H9 (cell line): Measurements from ENCODE around the gene BBIP1. TPM values are rescaled to one million over a fixed set of nuclear protein-coding genes. Genes with fewer than 3 reads are reported as not detected.

Experiments
- DNase-seq: peaks from one replicate; pipeline ENCODE4 v3.0.0-alpha.2; 2017
- H2AFZ ChIP-seq: one replicate; pipeline ENCODE4 v1.6.1; 2013; ENCODE audit warnings: mild to moderate bottlenecking, low read length, control low read depth, moderate library complexity
- H2AK5ac ChIP-seq: 2 replicates; pipeline ENCODE4 v1.6.1; 2013; ENCODE audit warnings: low read length, control low read depth, mixed read lengths; ENCODE audit not compliant: insufficient read length
- H2BK120ac ChIP-seq: one replicate; pipeline ENCODE4 v1.6.1; 2013; ENCODE audit warnings: low read depth, mild to moderate bottlenecking, low read length, control low read depth, inconsistent platforms; ENCODE audit not compliant: poor library complexity, severe bottlenecking
- H2BK12ac ChIP-seq: 2 replicates; pipeline ENCODE4 v1.6.1; 2013; ENCODE audit warnings: low read length, control low read depth, mixed read lengths, low read depth; ENCODE audit not compliant: insufficient read length
- H2BK15ac ChIP-seq: 2 replicates; pipeline ENCODE4 v1.6.1; 2013; ENCODE audit warnings: low read depth, low read length, control low read depth
- H2BK20ac ChIP-seq: one replicate; pipeline ENCODE4 v1.6.1; 2013; ENCODE audit warnings: low read depth, mild to moderate bottlenecking, low read length, control low read depth, inconsistent platforms; ENCODE audit not compliant: poor library complexity, severe bottlenecking
- H2BK5ac ChIP-seq: 2 replicates; pipeline ENCODE4 v1.6.1; 2013; ENCODE audit warnings: low read length, control low read depth, mixed read lengths; ENCODE audit not compliant: insufficient read length
- H3K14ac ChIP-seq: 2 replicates; pipeline ENCODE4 v1.6.1; 2013; ENCODE audit warnings: low read length, control low read depth; ENCODE audit not compliant: insufficient read depth
- H3K18ac ChIP-seq: 2 replicates; pipeline ENCODE4 v1.6.1; 2013; ENCODE audit warnings: low read depth, mild to moderate bottlenecking, mixed read lengths, low read length, control low read depth; ENCODE audit not compliant: insufficient read length
- H3K23ac ChIP-seq: 2 replicates; pipeline ENCODE4 v1.6.1; 2013; ENCODE audit warnings: low read length, control low read depth, mixed read lengths, low read depth; ENCODE audit not compliant: insufficient read length
- H3K23me2 ChIP-seq: 2 replicates; pipeline ENCODE4 v1.6.1; 2013; ENCODE audit warnings: low read depth, mild to moderate bottlenecking, mixed read lengths, low read length, control low read depth; ENCODE audit not compliant: insufficient read length, poor library complexity, severe bottlenecking
- H3K27ac ChIP-seq: 2 replicates; pipeline ENCODE4 v1.5.1; 2013; ENCODE audit warnings: low read length, control low read depth, mixed read lengths, low read depth; ENCODE audit not compliant: insufficient read length
- H3K27me3 ChIP-seq: 2 replicates; pipeline ENCODE4 v1.6.1; 2013; ENCODE audit warnings: low read length, control low read depth, inconsistent platforms; ENCODE audit not compliant: insufficient read depth
- H3K4ac ChIP-seq: 2 replicates; pipeline ENCODE4 v1.6.1; 2013; ENCODE audit warnings: low read depth, mild to moderate bottlenecking, control low read depth, inconsistent platforms, low read length, moderate library complexity
- H3K4me1 ChIP-seq: 2 replicates; pipeline ENCODE4 v1.6.1; 2013; ENCODE audit warnings: low read length, control low read depth, inconsistent platforms; ENCODE audit not compliant: insufficient read depth
- H3K4me2 ChIP-seq: 2 replicates; pipeline ENCODE4 v1.6.1; 2013; ENCODE audit warnings: low read length, control low read depth, mixed read lengths; ENCODE audit not compliant: insufficient read length, insufficient read depth
- H3K56ac ChIP-seq: 2 replicates; pipeline ENCODE4 v1.6.1; 2013; ENCODE audit warnings: low read depth, mild to moderate bottlenecking, mixed read lengths, low read length, control low read depth; ENCODE audit not compliant: insufficient read length
- H3K79me1 ChIP-seq: 2 replicates; pipeline ENCODE4 v1.6.1; 2013; ENCODE audit warnings: low read depth, mild to moderate bottlenecking, moderate library complexity, low read length, control low read depth, inconsistent platforms; ENCODE audit not compliant: insufficient read depth, poor library complexity, severe bottlenecking
- H3K79me2 ChIP-seq: 2 replicates; pipeline ENCODE4 v1.6.1; 2013; ENCODE audit warnings: low read length, control low read depth, inconsistent platforms; ENCODE audit not compliant: insufficient read depth
- H3K9ac ChIP-seq: 2 replicates; pipeline ENCODE4 v1.6.1; 2013; ENCODE audit warnings: low read length, control low read depth, mixed read lengths; ENCODE audit not compliant: insufficient read length; ENCODE audit errors: extremely low read depth
- H3K9me3 ChIP-seq: one replicate; pipeline ENCODE4 v1.6.1; 2013; ENCODE audit warnings: low read depth, low read length, inconsistent platforms; ENCODE audit not compliant: control insufficient read depth
- H3T11ph ChIP-seq: one replicate; pipeline ENCODE4 v1.6.1; 2013; ENCODE audit warnings: mild to moderate bottlenecking, low read length, control low read depth, inconsistent platforms
- H4K20me1 ChIP-seq: one replicate; pipeline ENCODE4 v1.6.1; 2013; ENCODE audit not compliant: control insufficient read depth, insufficient read length, insufficient read depth
- H4K5ac ChIP-seq: 2 replicates; pipeline ENCODE4 v1.6.1; 2013; ENCODE audit warnings: low read depth, mild to moderate bottlenecking, mixed read lengths, low read length, control low read depth; ENCODE audit not compliant: insufficient read length
- H4K8ac ChIP-seq: replicated peaks from 2 replicates; pipeline ENCODE4 v1.6.1; 2013; ENCODE audit warnings: low read length, control low read depth, mixed read lengths, low read depth; ENCODE audit not compliant: insufficient read length
- H4K91ac ChIP-seq: 2 replicates; pipeline ENCODE4 v1.6.1; 2013; ENCODE audit warnings: low read depth, mild to moderate bottlenecking, moderate library complexity, mixed read lengths, low read length, control low read depth; ENCODE audit not compliant: insufficient read length
- H3K27ac Mint-ChIP-seq, 3 experiments: 2 replicates in 2 of 3; 3 replicates in 1 of 3; pipeline ENCODE4 v1.8.0; 2020 to 2021; ENCODE audit warnings: mixed read lengths in 3 of 3, mild to moderate bottlenecking in 1 of 3, moderate library complexity in 1 of 3
- H3K27me3 Mint-ChIP-seq: 2 replicates; pipeline ENCODE4 v1.8.0; 2021; ENCODE audit warnings: low read depth, mild to moderate bottlenecking, moderate library complexity, mixed read lengths
- H3K36me3 Mint-ChIP-seq, 3 experiments: 2 replicates in 2 of 3; 3 replicates in 1 of 3; pipeline ENCODE4 v1.8.0; 2020 to 2021; ENCODE audit warnings: low read depth in 3 of 3, mixed read lengths in 3 of 3; ENCODE audit not compliant: insufficient read depth in 1 of 3
- H3K4me1 Mint-ChIP-seq, 2 experiments: 2 replicates each; pipeline ENCODE4 v1.8.0; 2020; ENCODE audit warnings: mixed read lengths in 2 of 2
- H3K4me3 Mint-ChIP-seq, 2 experiments: 2 replicates in 1 of 2; 3 replicates in 1 of 2; pipeline ENCODE4 v1.8.0; 2020 to 2021; ENCODE audit warnings: mild to moderate bottlenecking in 2 of 2, mixed read lengths in 2 of 2, moderate library complexity in 1 of 2
- H3K9me3 Mint-ChIP-seq, 2 experiments: 2 replicates in 1 of 2; 3 replicates in 1 of 2; pipeline ENCODE4 v1.8.0; 2020; ENCODE audit warnings: mild to moderate bottlenecking in 2 of 2, mixed read lengths in 2 of 2, moderate library complexity in 1 of 2
- CTCF ChIP-seq: fragments of 200-600 bp; sonication (generic); conservative IDR thresholded peaks from 3 replicates; pipeline ENCODE4 v1.8.0; 2021; ENCODE audit warnings: antibody characterized with exemption, mild to moderate bottlenecking
- WGBS: extraction: QIAGEN DNeasy Blood & Tissue Kit; methylation state at CpG from one replicate; pipeline ENCODE4 v1.1.7; 2013; ENCODE audit warnings: missing lambda C conversion rate, low lambda C conversion rate, mixed read lengths; ENCODE audit not compliant: insufficient read length; ENCODE audit errors: extremely low coverage; 5-methylcytosine and 5-hydroxymethylcytosine counted together
- total RNA-seq: library from RNA; stranded (reverse); gene quantifications from 2 replicates; pipeline ENCODE4 v1.2.1, GENCODE V29; 2021

BBIP1 gene
- total RNA-seq, 1 experiment from 2014 or later = 18.8 TPM

- Mint-ChIP-seq H3K27me3 (no peaks in the 10 kb centered on the region), H3K36me3 (peaks cover 0 to 30% (median 18%) of the 10 kb centered on the region in 3 experiments; a peak in 4 of 7 replicates), H3K9me3 (no peaks in the 10 kb centered on the region), H3K4me1 (no peaks in the 10 kb centered on the region), H3K27ac (no peak overlapping the region; a peak in 2 of 7 replicates), H3K4me3 (no peak overlapping the region)
- no peak overlapping the region for H3K27ac ChIP-seq
- H4K8ac ChIP-seq = no peak overlapping the region
- H3K9ac ChIP-seq = no peak overlapping the region
- no CpG with 5 or more reads among the region's 10 CpGs for WGBS
- no peak overlapping the region for H4K91ac ChIP-seq
- no peak overlapping the region for H3K4me2 ChIP-seq
- no peak overlapping the region for H3T11ph ChIP-seq
- TF ChIP-seq CTCF = no peak
- no peak overlapping the region for H2BK15ac ChIP-seq
- H2AFZ ChIP-seq = no peak overlapping the region
- no peaks in the 10 kb centered on the region for H3K4me1 ChIP-seq
- no peak overlapping the region for H3K23ac ChIP-seq
- H2AK5ac ChIP-seq = no peak overlapping the region
- no peak overlapping the region for H2BK12ac ChIP-seq
- H4K20me1 ChIP-seq = no peaks in the 10 kb centered on the region
- no peaks in the 10 kb centered on the region for H3K27me3 ChIP-seq
- H3K23me2 ChIP-seq = no peaks in the 10 kb centered on the region
- no peaks in the 10 kb centered on the region for H3K79me2 ChIP-seq
- H3K56ac ChIP-seq = no peak overlapping the region
- no peak overlapping the region for H3K14ac ChIP-seq
- no peak overlapping the region for H4K5ac ChIP-seq
- no peak overlapping the region for H3K4ac ChIP-seq
- H3K9me3 ChIP-seq = no peaks in the 10 kb centered on the region
- H2BK5ac ChIP-seq = no peak overlapping the region
- H2BK120ac ChIP-seq = no peak overlapping the region
- no peaks in the 10 kb centered on the region for H3K79me1 ChIP-seq
- no peak for DNase-seq
- H2BK20ac ChIP-seq = no peak overlapping the region
- H3K18ac ChIP-seq = no peak overlapping the region
These were observed 35.1 kb downstream of the BBIP1 start for GRCh38 chr10:110883924-110884323.
